ENCODE data around the gene DOCK11.
"Not testable (repeated sequence)": the region's sequence is repeated elsewhere in the genome, so short reads cannot be mapped to it uniquely, and the experiment has no call there.

GRCh38 chrX:118582926-118583325 lies 87.3 kb downstream of the DOCK11 start:
- TF ChIP-seq, protein P1, sequence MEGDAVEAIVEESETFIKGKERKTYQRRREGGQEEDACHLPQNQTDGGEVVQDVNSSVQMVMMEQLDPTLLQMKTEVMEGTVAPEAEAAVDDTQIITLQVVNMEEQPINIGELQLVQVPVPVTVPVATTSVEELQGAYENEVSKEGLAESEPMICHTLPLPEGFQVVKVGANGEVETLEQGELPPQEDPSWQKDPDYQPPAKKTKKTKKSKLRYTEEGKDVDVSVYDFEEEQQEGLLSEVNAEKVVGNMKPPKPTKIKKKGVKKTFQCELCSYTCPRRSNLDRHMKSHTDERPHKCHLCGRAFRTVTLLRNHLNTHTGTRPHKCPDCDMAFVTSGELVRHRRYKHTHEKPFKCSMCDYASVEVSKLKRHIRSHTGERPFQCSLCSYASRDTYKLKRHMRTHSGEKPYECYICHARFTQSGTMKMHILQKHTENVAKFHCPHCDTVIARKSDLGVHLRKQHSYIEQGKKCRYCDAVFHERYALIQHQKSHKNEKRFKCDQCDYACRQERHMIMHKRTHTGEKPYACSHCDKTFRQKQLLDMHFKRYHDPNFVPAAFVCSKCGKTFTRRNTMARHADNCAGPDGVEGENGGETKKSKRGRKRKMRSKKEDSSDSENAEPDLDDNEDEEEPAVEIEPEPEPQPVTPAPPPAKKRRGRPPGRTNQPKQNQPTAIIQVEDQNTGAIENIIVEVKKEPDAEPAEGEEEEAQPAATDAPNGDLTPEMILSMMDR (IDR thresholded peaks at IDR 0.05), result not testable (repeated sequence)
- not testable (repeated sequence) for TF ChIP-seq POLR2A (IDR thresholded peaks at IDR 0.05)

Measured in uterus (tissue), 2 donors.